Measurements from ENCODE around the gene TCF7L1.

The TCF7L1 gene

DNA sequence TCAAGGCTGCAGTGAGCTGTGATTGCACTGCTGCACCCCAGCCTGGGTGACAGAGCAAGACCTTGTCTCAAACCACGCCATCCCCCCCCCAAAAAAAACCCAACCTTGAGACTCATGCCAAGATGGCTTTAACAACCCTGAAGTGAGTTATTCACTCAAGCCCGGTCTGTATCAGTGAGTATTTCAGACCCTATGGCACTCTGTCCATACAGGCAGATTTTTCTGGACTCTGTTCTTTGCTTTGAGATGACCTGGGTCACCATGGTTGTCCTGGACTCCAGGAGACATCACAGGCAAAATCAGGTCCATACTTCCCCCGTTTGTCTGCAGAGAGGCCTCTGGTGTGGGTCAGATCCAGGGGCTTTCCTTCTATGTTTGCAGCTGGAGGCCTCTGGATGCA lies 102.9 kb downstream of the TCF7L1 start:
- Histone ChIP-seq H3K36me3 (ENCODE audit: control insufficient read depth, insufficient read depth, low read length) (no peaks in the 10 kb centered on the region), H3K27ac (ENCODE audit: insufficient read depth, low read depth, low read length, poor library complexity, severe bottlenecking) (no peak overlapping the region), H3K27me3 (ENCODE audit: control insufficient read depth, insufficient read depth, low read length, poor library complexity, severe bottlenecking) (no peaks in the 10 kb centered on the region), H3K9me3 (ENCODE audit: control insufficient read depth, low read length) (no peaks in the 10 kb centered on the region), H3K4me3 (ENCODE audit: insufficient read depth, low read depth, low read length) (no peak overlapping the region), H3K4me1 (ENCODE audit: control insufficient read depth, insufficient read depth, low read length) (peaks cover 68% of the 10 kb centered on the region)
- 88 to 89% methylated on average over 3 of the region's 3 CpGs for WGBS, 2 experiments

DNA sequence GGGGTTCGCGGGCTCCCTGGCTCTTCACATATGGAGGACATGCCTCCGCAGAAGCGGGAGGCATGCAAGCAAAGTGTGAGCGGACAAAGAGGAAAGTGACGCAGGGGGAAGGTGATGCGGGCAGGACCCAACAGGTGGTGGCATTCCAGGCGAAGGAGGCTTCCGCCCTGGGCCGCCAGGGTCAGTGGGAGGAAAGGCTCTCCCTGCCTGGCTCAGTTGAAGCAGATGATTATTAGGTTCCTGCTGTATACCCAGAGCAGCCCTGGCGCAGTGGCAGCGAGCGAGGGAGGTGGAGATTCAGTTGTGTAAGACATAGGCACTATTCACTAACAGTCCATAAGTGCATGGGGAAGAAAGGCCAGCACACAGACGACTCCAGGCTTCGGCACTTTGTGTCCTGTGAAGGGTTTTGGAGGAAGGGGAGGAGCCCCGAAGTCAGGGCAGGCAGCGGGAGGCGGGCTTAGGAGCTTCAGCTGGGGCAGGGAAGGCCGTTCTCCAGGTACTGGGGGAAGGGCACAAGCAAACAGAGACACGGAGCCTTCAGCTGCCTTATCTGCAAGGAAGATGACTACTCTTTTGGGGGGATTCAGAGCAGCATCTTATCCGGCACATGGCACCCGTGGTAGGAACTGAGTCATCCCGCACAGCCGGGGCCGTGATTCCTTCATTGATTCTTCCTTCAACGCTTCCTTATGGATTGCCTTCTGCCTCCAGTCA lies 104.8 kb downstream of the TCF7L1 start:
- 18 to 20% methylated on average over 26 of the region's 26 CpGs for WGBS, 2 experiments
- H3K27ac ChIP-seq (ENCODE audit: insufficient read depth, low read depth, low read length, poor library complexity, severe bottlenecking), result peak overlapping the region; percentile 77

DNA sequence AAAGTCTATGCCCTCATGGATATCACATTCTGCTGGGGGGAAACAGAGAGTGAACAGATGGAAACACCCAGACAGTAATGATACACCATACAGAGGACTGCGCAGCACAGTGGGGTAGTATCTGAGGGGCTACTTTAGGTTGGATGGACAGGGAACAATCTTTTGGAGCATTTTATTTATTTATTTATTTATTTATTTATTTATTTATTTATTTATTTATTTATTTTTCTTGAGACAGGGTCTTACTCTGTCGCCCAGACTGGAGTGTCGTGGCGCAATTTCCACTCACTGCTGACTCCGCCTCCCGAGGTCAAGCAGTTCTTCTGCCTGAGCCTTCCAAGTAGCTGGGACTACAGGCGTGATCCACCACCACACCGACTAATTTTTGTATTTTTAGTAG lies 105.4 kb downstream of the TCF7L1 start:
- H3K4me3 ChIP-seq (ENCODE audit: insufficient read depth, low read depth, low read length), result no peak overlapping the region
- no peaks in the 10 kb centered on the region for H3K36me3 ChIP-seq (ENCODE audit: control insufficient read depth, insufficient read depth, low read length)
- no peaks in the 10 kb centered on the region for H3K27me3 ChIP-seq (ENCODE audit: control insufficient read depth, insufficient read depth, low read length, poor library complexity, severe bottlenecking)
- no peak overlapping the region for H3K27ac ChIP-seq (ENCODE audit: insufficient read depth, low read depth, low read length, poor library complexity, severe bottlenecking)
- H3K9me3 ChIP-seq (ENCODE audit: control insufficient read depth, low read length), result no peaks in the 10 kb centered on the region
- peaks cover 60% of the 10 kb centered on the region for H3K4me1 ChIP-seq (ENCODE audit: control insufficient read depth, insufficient read depth, low read length)
- WGBS, 2 experiments, result 90 to 94% methylated on average over 7 to 8 of the region's 8 CpGs

More for the DNA sequence above, 104.8 kb downstream of the TCF7L1 start:
- Histone ChIP-seq H3K4me3 (ENCODE audit: insufficient read depth, low read depth, low read length) (no peak overlapping the region), H3K9me3 (ENCODE audit: control insufficient read depth, low read length) (no peaks in the 10 kb centered on the region), H3K27me3 (ENCODE audit: control insufficient read depth, insufficient read depth, low read length, poor library complexity, severe bottlenecking) (no peaks in the 10 kb centered on the region), H3K4me1 (ENCODE audit: control insufficient read depth, insufficient read depth, low read length) (peaks cover 62% of the 10 kb centered on the region), H3K36me3 (ENCODE audit: control insufficient read depth, insufficient read depth, low read length) (no peaks in the 10 kb centered on the region)

GRCh38 chr2:85239102-85239501 lies 105.9 kb downstream of the TCF7L1 start:
- Histone ChIP-seq H3K4me1 (ENCODE audit: control insufficient read depth, insufficient read depth, low read length) (peaks cover 55% of the 10 kb centered on the region), H3K36me3 (ENCODE audit: control insufficient read depth, insufficient read depth, low read length) (no peaks in the 10 kb centered on the region), H3K4me3 (ENCODE audit: insufficient read depth, low read depth, low read length) (no peak overlapping the region), H3K9me3 (ENCODE audit: control insufficient read depth, low read length) (no peaks in the 10 kb centered on the region), H3K27me3 (ENCODE audit: control insufficient read depth, insufficient read depth, low read length, poor library complexity, severe bottlenecking) (no peaks in the 10 kb centered on the region), H3K27ac (ENCODE audit: insufficient read depth, low read depth, low read length, poor library complexity, severe bottlenecking) (no peak overlapping the region)
- WGBS, 2 experiments, result 69% methylated on average over 3 of the region's 3 CpGs

DNA sequence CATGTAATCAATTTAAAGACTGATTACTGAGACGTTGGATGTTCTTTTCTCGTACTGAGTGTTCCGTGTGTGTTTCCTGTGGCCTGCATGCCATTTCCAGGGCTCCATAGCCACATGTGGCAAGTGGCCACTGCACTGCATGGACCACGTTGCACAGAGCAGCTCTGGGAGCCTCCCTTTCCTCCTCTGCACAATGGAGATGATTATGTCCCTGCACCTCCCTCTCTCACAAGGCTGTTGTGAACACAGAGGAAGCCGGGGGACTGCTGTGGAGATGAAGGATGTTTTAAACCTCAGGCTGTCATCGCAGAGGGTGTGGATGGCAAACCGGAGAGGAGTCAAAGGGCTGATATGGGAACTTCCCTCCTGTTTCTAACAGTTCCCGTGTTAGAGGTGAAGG lies 106.9 kb downstream of the TCF7L1 start:
- H3K9me3 ChIP-seq (ENCODE audit: control insufficient read depth, low read length), result no peaks in the 10 kb centered on the region
- H3K27me3 ChIP-seq (ENCODE audit: control insufficient read depth, insufficient read depth, low read length, poor library complexity, severe bottlenecking), result no peaks in the 10 kb centered on the region
- no peak overlapping the region for H3K4me3 ChIP-seq (ENCODE audit: insufficient read depth, low read depth, low read length)
- 92 to 93% methylated on average over 8 of the region's 8 CpGs for WGBS, 2 experiments
- H3K27ac ChIP-seq (ENCODE audit: insufficient read depth, low read depth, low read length, poor library complexity, severe bottlenecking), result no peak overlapping the region
- H3K4me1 ChIP-seq (ENCODE audit: control insufficient read depth, insufficient read depth, low read length), result peaks cover 46% of the 10 kb centered on the region
- H3K36me3 ChIP-seq (ENCODE audit: control insufficient read depth, insufficient read depth, low read length), result no peaks in the 10 kb centered on the region

DNA sequence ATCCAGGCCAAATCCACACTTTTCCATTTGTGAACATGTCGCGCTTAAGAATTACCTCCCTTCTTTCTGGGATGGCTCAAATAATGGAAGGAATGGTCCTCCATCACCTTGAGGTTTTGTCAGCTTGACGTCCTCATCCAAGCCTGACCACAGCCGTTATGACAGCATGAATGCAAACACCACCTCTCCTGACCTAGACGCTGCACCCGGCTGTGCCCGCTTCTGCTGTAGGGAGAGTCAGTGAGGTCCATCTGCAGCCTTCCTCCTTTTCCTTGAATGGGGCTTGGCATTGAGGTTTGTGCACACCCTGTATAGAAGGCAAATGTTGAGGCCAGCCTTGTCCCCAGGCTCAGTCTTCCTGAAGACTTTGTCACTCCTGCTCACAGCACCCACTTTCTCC lies 109.1 kb downstream of the TCF7L1 start:
- H3K9me3 ChIP-seq (ENCODE audit: control insufficient read depth, low read length), result no peaks in the 10 kb centered on the region
- H3K4me1 ChIP-seq (ENCODE audit: control insufficient read depth, insufficient read depth, low read length), result peaks cover 35% of the 10 kb centered on the region
- 92 to 93% methylated on average over 7 of the region's 7 CpGs for WGBS, 2 experiments

GRCh38 chr2:85243101-85244072 lies 110.2 kb downstream of the TCF7L1 start:
- Histone ChIP-seq H3K27me3 (ENCODE audit: control insufficient read depth, insufficient read depth, low read length, poor library complexity, severe bottlenecking) (no peaks in the 10 kb centered on the region), H3K4me1 (ENCODE audit: control insufficient read depth, insufficient read depth, low read length) (peaks cover 34% of the 10 kb centered on the region), H3K9me3 (ENCODE audit: control insufficient read depth, low read length) (no peaks in the 10 kb centered on the region), H3K36me3 (ENCODE audit: control insufficient read depth, insufficient read depth, low read length) (no peaks in the 10 kb centered on the region), H3K4me3 (ENCODE audit: insufficient read depth, low read depth, low read length) (no peak overlapping the region), H3K27ac (ENCODE audit: insufficient read depth, low read depth, low read length, poor library complexity, severe bottlenecking) (no peak overlapping the region)
- 70 to 71% methylated on average over 24 of the region's 24 CpGs for WGBS, 2 experiments

More for the DNA sequence above, 109.1 kb downstream of the TCF7L1 start:
- no peaks in the 10 kb centered on the region for H3K36me3 ChIP-seq (ENCODE audit: control insufficient read depth, insufficient read depth, low read length)
- no peak overlapping the region for H3K4me3 ChIP-seq (ENCODE audit: insufficient read depth, low read depth, low read length)
- no peaks in the 10 kb centered on the region for H3K27me3 ChIP-seq (ENCODE audit: control insufficient read depth, insufficient read depth, low read length, poor library complexity, severe bottlenecking)
- no peak overlapping the region for H3K27ac ChIP-seq (ENCODE audit: insufficient read depth, low read depth, low read length, poor library complexity, severe bottlenecking)

DNA sequence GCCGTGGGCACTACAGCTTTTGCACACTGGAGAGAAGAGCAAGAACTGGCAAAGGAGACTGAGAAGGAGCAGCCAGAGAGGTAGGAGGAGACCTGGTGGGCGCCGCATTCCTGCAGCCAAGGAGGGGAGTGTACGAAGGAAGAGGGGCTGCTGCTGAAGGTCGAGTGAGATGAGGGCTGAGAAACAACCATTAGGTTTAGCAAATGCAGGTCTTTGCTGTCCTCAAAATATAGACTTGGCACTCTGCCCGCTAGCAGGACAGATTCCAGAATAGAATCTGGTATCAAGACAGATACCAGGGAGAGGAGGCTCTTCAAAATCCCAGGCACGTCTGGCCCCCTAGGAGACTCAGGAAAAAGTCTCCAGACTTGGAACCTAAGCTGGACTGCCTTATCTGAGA lies 111.6 kb downstream of the TCF7L1 start:
- Histone ChIP-seq H3K27me3 (ENCODE audit: control insufficient read depth, insufficient read depth, low read length, poor library complexity, severe bottlenecking) (no peaks in the 10 kb centered on the region), H3K4me3 (ENCODE audit: insufficient read depth, low read depth, low read length) (no peak overlapping the region), H3K27ac (ENCODE audit: insufficient read depth, low read depth, low read length, poor library complexity, severe bottlenecking) (no peak overlapping the region), H3K36me3 (ENCODE audit: control insufficient read depth, insufficient read depth, low read length) (no peaks in the 10 kb centered on the region), H3K4me1 (ENCODE audit: control insufficient read depth, insufficient read depth, low read length) (peaks cover 37% of the 10 kb centered on the region), H3K9me3 (ENCODE audit: control insufficient read depth, low read length) (no peaks in the 10 kb centered on the region)
- 93 to 94% methylated on average over 7 of the region's 7 CpGs for WGBS, 2 experiments

- no peaks in the 10 kb centered on the region for H3K27me3 ChIP-seq (ENCODE audit: control insufficient read depth, insufficient read depth, low read length, poor library complexity, severe bottlenecking)
- no peaks in the 10 kb centered on the region for H3K9me3 ChIP-seq (ENCODE audit: control insufficient read depth, low read length)
- no peaks in the 10 kb centered on the region for H3K36me3 ChIP-seq (ENCODE audit: control insufficient read depth, insufficient read depth, low read length)
- no peak overlapping the region for H3K27ac ChIP-seq (ENCODE audit: insufficient read depth, low read depth, low read length, poor library complexity, severe bottlenecking)
- 71 to 73% methylated on average over 4 of the region's 4 CpGs for WGBS, 2 experiments
- H3K4me3 ChIP-seq (ENCODE audit: insufficient read depth, low read depth, low read length), result no peak overlapping the region
- H3K4me1 ChIP-seq (ENCODE audit: control insufficient read depth, insufficient read depth, low read length), result peaks cover 37% of the 10 kb centered on the region
Measured at GRCh38 chr2:85245891-85246290, 112.7 kb downstream of the TCF7L1 start.

DNA sequence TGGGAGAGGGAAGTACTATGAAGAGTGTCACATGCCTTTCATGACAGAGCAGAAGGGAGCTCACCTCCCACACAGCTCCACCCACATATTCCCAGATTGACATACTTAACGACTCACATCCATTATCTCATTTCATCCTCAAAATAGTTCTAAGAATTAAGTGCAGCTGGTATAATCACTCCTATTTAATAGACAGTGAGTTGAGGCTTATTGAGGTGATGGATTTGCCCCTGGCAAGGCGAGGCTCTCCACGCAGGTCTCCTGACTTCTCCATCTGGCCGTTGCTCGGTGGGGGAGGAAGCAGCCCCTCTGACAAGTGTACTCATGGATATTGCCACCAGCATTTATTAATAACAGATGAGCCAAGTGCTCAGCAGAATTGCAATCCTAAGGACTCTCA lies 113.2 kb downstream of the TCF7L1 start:
- Histone ChIP-seq H3K4me3 (ENCODE audit: insufficient read depth, low read depth, low read length) (no peak overlapping the region), H3K4me1 (ENCODE audit: control insufficient read depth, insufficient read depth, low read length) (peaks cover 37% of the 10 kb centered on the region), H3K27me3 (ENCODE audit: control insufficient read depth, insufficient read depth, low read length, poor library complexity, severe bottlenecking) (no peaks in the 10 kb centered on the region), H3K36me3 (ENCODE audit: control insufficient read depth, insufficient read depth, low read length) (no peaks in the 10 kb centered on the region), H3K9me3 (ENCODE audit: control insufficient read depth, low read length) (no peaks in the 10 kb centered on the region), H3K27ac (ENCODE audit: insufficient read depth, low read depth, low read length, poor library complexity, severe bottlenecking) (no peak overlapping the region)
- WGBS, 2 experiments, result 88 to 92% methylated on average over 5 of the region's 5 CpGs

All from ectodermal cell (in vitro differentiated cells).